Thyroid gland (tissue), 4 donors: ENCODE data around the gene POU6F1. TPM values are rescaled to one million over a fixed set of nuclear protein-coding genes. Genes with fewer than 3 reads are reported as not detected.

Experiments
- DNase-seq, 2 donors: peaks; one replicate each; pipeline ENCODE4 v3.0.0-alpha.2; 2019
- H3K27ac ChIP-seq, 3 donors: fragments of 200-600 bp; sonication (generic); 1 replicate in 2 of 3; 2 replicates in 1 of 3; pipeline ENCODE4 v1.5.1; 2016 to 2019; ENCODE audit warnings: mild to moderate bottlenecking in 1 of 3, moderate library complexity in 1 of 3
- H3K27me3 ChIP-seq: fragments of 200-600 bp; sonication (generic); one replicate; pipeline ENCODE4 v1.5.1; 2019
- H3K36me3 ChIP-seq, 2 donors: fragments of 200-600 bp; sonication (generic); one replicate each; pipeline ENCODE4 v1.5.1; 2016 to 2019
- H3K4me1 ChIP-seq, 2 donors: fragments of 200-600 bp; sonication (generic); one replicate each; pipeline ENCODE4 v1.5.1; 2017 to 2019
- H3K4me3 ChIP-seq, 3 donors: fragments of 200-600 bp; sonication (generic); replicated peaks in 1 of 3; 1 replicate in 2 of 3; 2 replicates in 1 of 3; pipeline ENCODE4 v1.5.1; 2016; ENCODE audit warnings: mild to moderate bottlenecking in 1 of 3
- H3K9me3 ChIP-seq: fragments of 200-600 bp; sonication (generic); one replicate; pipeline ENCODE4 v1.5.1; 2017
- POLR2A ChIP-seq, 2 donors: fragments of 450-650 bp; IDR thresholded peaks; one replicate each; pipeline ENCODE4 v1.6.1; 2017; ENCODE audit warnings: antibody characterized with exemption in 2 of 2, mild to moderate bottlenecking in 2 of 2, moderate library complexity in 1 of 2
- WGBS, 2 donors: methylation state at CpG; one replicate each; pipeline ENCODE4 v1.1.5; 2017; 5-methylcytosine and 5-hydroxymethylcytosine counted together
- intact Hi-C: fragments of 100-400 bp; cut with DNase I; formaldehyde crosslinking; loops from one replicate; pipeline ENCODE4 v1.15.1; 2023
- total RNA-seq, 4 donors: library from RNA; depleted of rRNA; stranded (reverse); fragments of >200 nt; gene quantifications; one replicate each; pipeline ENCODE4 v1.2.3, GENCODE V29; 2016
- TF ChIP-seq, protein P1 (sequence below), 6 experiments: fragments of 200-600 bp in 3 of 6; fragments of 450-650 bp in 3 of 6; sonication (generic) in 3 of 6; IDR thresholded peaks; one replicate each; pipeline ENCODE4 v1.5.1; 2016 to 2019; ENCODE audit warnings: antibody characterized with exemption in 6 of 6, mild to moderate bottlenecking in 2 of 6, inconsistent platforms in 1 of 6, moderate library complexity in 1 of 6

Gene POU6F1
- total RNA-seq, 4 donors from 2014 or later, result 13.8 to 16.6 (median 14.5) TPM

DNA sequence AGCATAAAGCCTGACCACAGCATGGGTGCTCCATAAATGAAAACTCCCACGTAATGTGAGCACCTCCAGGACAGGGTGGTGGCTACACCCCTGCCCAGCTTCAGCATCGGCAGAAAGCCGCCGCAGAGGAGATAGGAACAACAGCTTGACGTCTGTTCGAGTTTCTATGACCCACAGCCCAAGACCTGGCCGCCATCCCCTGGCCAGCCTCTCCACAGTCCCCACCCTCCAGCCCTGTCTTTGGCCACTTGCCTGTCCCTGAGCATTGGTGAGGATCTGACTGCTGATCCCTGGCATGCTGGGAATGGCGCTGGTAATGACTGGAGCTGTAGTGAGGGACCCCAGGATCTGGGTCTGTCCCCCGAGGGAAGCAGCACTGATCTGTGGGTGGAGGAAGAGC lies 21.3 kb downstream of the POU6F1 start:
- no peaks in the 10 kb centered on the region for H3K36me3 ChIP-seq
- TF ChIP-seq, protein P1, sequence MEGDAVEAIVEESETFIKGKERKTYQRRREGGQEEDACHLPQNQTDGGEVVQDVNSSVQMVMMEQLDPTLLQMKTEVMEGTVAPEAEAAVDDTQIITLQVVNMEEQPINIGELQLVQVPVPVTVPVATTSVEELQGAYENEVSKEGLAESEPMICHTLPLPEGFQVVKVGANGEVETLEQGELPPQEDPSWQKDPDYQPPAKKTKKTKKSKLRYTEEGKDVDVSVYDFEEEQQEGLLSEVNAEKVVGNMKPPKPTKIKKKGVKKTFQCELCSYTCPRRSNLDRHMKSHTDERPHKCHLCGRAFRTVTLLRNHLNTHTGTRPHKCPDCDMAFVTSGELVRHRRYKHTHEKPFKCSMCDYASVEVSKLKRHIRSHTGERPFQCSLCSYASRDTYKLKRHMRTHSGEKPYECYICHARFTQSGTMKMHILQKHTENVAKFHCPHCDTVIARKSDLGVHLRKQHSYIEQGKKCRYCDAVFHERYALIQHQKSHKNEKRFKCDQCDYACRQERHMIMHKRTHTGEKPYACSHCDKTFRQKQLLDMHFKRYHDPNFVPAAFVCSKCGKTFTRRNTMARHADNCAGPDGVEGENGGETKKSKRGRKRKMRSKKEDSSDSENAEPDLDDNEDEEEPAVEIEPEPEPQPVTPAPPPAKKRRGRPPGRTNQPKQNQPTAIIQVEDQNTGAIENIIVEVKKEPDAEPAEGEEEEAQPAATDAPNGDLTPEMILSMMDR (IDR thresholded peaks at IDR 0.05), result no peak
- no peak for TF ChIP-seq POLR2A (IDR thresholded peaks at IDR 0.05)
- DNase-seq, result no peak
- H3K27ac ChIP-seq, result no peak overlapping the region
- no peak overlapping the region for H3K4me3 ChIP-seq
- WGBS, 2 donors, result 92 to 93% methylated on average over 9 of the region's 9 CpGs
- H3K9me3 ChIP-seq, result no peaks in the 10 kb centered on the region
- peaks cover 18% of the 10 kb centered on the region in 2 donors for H3K4me1 ChIP-seq
- H3K27me3 ChIP-seq, result no peaks in the 10 kb centered on the region
- intact Hi-C loops, result no loop called here

DNA sequence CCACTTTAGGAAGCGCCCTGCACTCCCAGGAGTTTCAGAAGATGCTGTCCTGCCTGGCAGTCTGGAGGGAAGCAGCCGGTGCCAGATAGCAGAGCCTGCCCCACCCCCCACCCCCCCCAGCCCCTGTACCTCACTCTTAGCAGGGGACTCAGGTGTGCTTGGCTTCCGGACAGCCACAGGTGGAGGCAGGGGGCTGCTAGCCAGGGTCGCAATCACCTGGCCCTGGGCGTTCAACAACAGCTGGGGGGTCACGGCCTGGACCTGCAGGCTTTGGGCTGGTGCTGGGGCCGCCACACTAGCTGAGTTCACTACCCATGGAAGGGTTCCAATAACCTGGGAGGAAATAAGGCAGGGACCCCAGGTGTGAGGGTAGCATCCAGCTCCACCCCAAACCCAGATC lies 22.0 kb downstream of the POU6F1 start:
- no peaks in the 10 kb centered on the region for H3K9me3 ChIP-seq
- H3K27ac ChIP-seq, result no peak overlapping the region
- peaks cover 25% of the 10 kb centered on the region in 2 donors for H3K4me1 ChIP-seq
- H3K27me3 ChIP-seq, result no peaks in the 10 kb centered on the region
- TF ChIP-seq, protein P1 (IDR thresholded peaks at IDR 0.05), result no peak
- TF ChIP-seq POLR2A (IDR thresholded peaks at IDR 0.05), result no peak
- DNase-seq, result no peak
- intact Hi-C loops, result no loop called here
- H3K4me3 ChIP-seq, result no peak overlapping the region
- H3K36me3 ChIP-seq, result no peaks in the 10 kb centered on the region
- WGBS, 2 donors, result 83 to 100% methylated on average over 1 to 2 of the region's 7 CpGs

DNA sequence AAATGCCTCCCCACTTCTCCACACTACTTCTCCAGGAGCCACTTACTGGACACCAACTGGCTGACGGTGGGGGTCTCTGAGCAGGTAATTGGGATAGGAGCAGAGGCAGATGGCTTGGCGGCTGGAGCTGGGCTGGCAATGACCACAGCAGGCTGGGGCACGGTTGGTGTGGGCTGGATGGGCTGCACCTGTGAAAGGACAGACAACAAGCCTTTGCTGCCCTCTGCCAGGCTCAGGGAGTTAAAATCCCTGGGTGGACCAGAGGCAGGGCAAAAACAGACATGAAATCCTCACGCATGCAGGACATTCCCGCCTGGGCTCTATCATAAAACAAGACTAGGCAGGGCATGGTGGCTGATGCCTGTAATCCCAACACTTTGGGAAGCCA lies 25.6 kb downstream of the POU6F1 start:
- no peak overlapping the region for H3K4me3 ChIP-seq
- peak overlapping the region; percentile 39 to 77 (median 72) for H3K27ac ChIP-seq
- H3K27me3 ChIP-seq, result no peaks in the 10 kb centered on the region
- intact Hi-C loops, result no loop called here
- TF ChIP-seq, protein P1 (IDR thresholded peaks at IDR 0.05), result peak in 2 of 6 experiments; percentile 10 to 20
- TF ChIP-seq POLR2A (IDR thresholded peaks at IDR 0.05), result no peak
- no peaks in the 10 kb centered on the region for H3K9me3 ChIP-seq
- H3K36me3 ChIP-seq, result no peaks in the 10 kb centered on the region
- peaks cover 32 to 34% of the 10 kb centered on the region in 2 donors for H3K4me1 ChIP-seq
- 72 to 79% methylated on average over 5 of the region's 5 CpGs for WGBS, 2 donors
- DNase-seq, result peak; percentile 49 to 50

DNA sequence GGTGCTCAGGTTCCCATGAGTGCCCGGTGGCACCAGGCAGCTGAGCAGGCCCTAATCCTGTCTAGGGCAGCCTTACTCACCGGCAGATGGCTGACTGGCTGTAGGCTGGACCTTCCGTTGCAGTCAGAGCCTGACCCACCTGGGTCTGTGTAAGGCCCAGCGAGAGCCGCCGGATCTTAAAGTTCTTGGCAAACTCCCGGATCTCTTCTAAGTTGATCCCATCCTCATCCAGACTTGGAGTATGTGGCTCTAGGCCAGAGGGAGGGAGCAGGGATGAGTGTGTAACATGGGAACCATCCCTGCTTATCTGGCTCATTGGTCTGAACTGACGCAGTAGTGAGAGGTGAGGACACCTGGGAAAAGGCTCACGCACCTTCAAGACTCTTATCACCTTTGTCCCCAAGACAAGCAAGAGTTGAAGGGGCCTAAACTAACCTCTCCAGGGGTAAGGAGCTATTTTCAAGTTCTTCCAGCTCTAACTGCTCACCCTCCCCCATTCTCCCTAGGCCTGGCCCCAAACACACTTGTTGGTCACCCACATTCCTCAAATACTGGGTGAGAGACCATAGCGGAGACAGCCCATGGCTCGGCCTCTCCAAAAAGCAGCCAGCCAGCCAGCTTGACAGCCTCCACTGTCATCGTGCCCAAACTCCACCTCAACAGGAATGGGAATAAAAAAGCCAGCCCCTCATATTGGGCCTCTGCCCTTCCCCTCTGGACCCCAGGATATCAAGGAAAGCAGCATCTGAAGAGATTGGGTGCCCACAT lies 26.2 kb downstream of the POU6F1 start:
- no peaks in the 10 kb centered on the region for H3K36me3 ChIP-seq
- WGBS, 2 donors, result 41 to 62% methylated on average over 9 to 12 of the region's 12 CpGs
- H3K9me3 ChIP-seq, result no peaks in the 10 kb centered on the region
- H3K4me3 ChIP-seq, result no peak overlapping the region
- peak; percentile 87 to 88 for DNase-seq
- TF ChIP-seq POLR2A (IDR thresholded peaks at IDR 0.05), result no peak
- TF ChIP-seq, protein P1 (IDR thresholded peaks at IDR 0.05), result no peak
- peak overlapping the region; percentile 39 to 77 (median 72) for H3K27ac ChIP-seq
- no peaks in the 10 kb centered on the region for H3K27me3 ChIP-seq
- H3K4me1 ChIP-seq, result peaks cover 32 to 37% of the 10 kb centered on the region in 2 donors
- intact Hi-C loops, result no loop called here

DNA sequence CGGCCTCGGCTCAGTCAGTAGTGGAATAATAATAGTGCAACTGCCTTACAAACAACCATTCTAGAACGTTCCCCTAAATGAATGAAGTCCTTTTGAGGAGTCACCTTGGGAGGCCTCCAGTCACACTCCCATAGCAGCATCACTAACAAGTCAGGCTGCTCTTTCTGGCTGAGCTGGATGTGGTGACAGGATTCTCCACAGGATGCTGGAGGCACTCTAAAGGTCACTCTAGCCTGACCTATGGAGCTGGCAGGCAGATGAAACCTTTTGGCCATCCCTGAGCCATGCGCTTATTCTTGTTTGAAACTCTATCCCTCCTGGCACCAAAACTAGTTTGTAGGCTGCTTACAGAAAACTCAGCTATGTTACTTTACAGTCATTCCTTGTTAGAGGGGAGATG lies 27.0 kb downstream of the POU6F1 start:
- Histone ChIP-seq H3K4me1 (peaks cover 32 to 44% of the 10 kb centered on the region in 2 donors), H3K27ac (peak overlapping the region; percentile 39 to 77 (median 72)), H3K36me3 (no peaks in the 10 kb centered on the region), H3K9me3 (no peaks in the 10 kb centered on the region), H3K4me3 (no peak overlapping the region), H3K27me3 (no peaks in the 10 kb centered on the region)
- WGBS, 2 donors, result 82 to 86% methylated on average over 4 of the region's 4 CpGs
- intact Hi-C loops, result no loop called here
- no peak for TF ChIP-seq POLR2A (IDR thresholded peaks at IDR 0.05)
- TF ChIP-seq, protein P1 (IDR thresholded peaks at IDR 0.05), result no peak
- peak; percentile 32 to 55 for DNase-seq
